ENCODE data around the gene CAPZB. TPM values are rescaled to one million over a fixed set of nuclear protein-coding genes. Genes with fewer than 3 reads are reported as not detected.
"Not testable (repeated sequence)": the region's sequence is repeated elsewhere in the genome, so short reads cannot be mapped to it uniquely, and the experiment has no call there.

CAPZB gene
- total RNA-seq, 1 donor from 2014 or later = 189 TPM

DNA sequence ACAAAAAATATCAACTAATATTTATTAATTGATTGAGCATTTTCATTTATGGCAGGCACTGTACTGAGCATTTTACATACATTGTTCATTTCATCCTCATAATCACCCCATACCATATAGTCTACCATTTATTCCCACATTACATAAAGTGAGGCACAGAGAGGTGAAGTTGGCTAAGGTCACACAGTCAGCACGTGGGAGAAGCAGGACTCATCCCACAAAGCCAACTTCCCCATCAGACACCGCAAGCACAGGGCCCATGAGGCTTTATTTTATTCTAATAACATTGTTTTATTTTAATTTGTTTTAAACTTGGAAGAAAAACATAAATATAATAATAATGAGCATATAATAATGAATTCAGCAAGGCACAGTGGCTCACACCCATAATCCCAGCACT is 43.1 kb upstream of the CAPZB start:
- no peak for DNase-seq (ENCODE audit: low spot score, unreplicated experiment)
- H3K9me3 Mint-ChIP-seq (ENCODE audit: low read depth) = peaks cover 3% of the 10 kb centered on the region
- TF ChIP-seq, protein P1, sequence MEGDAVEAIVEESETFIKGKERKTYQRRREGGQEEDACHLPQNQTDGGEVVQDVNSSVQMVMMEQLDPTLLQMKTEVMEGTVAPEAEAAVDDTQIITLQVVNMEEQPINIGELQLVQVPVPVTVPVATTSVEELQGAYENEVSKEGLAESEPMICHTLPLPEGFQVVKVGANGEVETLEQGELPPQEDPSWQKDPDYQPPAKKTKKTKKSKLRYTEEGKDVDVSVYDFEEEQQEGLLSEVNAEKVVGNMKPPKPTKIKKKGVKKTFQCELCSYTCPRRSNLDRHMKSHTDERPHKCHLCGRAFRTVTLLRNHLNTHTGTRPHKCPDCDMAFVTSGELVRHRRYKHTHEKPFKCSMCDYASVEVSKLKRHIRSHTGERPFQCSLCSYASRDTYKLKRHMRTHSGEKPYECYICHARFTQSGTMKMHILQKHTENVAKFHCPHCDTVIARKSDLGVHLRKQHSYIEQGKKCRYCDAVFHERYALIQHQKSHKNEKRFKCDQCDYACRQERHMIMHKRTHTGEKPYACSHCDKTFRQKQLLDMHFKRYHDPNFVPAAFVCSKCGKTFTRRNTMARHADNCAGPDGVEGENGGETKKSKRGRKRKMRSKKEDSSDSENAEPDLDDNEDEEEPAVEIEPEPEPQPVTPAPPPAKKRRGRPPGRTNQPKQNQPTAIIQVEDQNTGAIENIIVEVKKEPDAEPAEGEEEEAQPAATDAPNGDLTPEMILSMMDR (IDR thresholded peaks at IDR 0.05; ENCODE audit: unreplicated experiment) = no peak
- H3K4me3 Mint-ChIP-seq (ENCODE audit: low read depth) = no peak overlapping the region
- no peak overlapping the region for H3K27ac Mint-ChIP-seq
- no peaks in the 10 kb centered on the region for H3K4me1 Mint-ChIP-seq (ENCODE audit: low read depth)
- peaks cover 4% of the 10 kb centered on the region for H3K27me3 Mint-ChIP-seq
- no peaks in the 10 kb centered on the region for H3K36me3 Mint-ChIP-seq (ENCODE audit: insufficient read depth)

DNA sequence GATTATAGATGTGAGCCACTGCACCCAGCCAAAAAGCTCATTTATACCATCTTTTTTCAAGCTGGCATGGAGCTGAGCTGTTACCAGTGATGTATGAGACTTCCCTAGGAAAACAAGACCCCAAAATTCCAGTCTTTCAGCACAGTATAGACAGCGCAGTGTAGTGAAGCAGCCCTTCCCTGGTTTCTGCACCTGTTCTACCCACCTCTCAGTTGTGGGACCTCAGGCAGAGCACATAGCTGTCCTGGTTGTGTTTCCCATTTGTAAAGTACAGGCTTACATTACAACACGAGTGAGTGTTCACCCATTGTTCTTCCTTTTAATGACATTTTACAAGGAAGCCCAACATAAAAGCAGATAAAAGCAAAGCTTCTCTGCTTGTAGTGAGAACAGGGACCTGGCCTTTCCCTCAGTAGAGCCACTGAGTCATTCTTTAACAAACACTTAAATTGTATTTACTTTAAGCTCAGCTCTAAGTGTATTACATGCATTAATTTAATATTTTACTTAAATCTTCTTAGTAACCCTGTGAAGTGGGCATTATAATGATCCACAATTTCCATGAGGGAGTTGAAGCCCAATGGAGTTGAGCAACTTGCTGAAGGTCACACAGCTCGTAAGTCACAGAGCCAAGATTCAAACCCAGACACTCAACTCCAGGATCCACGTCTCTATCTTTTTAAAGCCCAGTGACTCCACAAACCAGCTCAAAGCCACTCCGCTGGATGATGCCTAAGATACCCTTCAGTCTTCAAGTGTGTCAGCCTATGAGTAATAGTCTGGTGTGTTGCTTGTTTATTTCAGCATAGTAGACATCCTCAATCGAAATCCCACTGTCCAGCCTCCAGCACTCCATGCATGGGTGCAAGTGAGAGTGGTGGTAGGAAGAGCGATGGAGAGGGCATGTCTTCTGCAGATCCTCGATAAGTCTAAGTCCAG is 40.5 kb upstream of the CAPZB start:
- Mint-ChIP-seq H3K4me3 (ENCODE audit: low read depth) (no peak overlapping the region), H3K9me3 (ENCODE audit: low read depth) (peaks cover 6% of the 10 kb centered on the region), H3K27ac (no peak overlapping the region), H3K27me3 (peaks cover 4% of the 10 kb centered on the region), H3K4me1 (ENCODE audit: low read depth) (no peaks in the 10 kb centered on the region), H3K36me3 (ENCODE audit: insufficient read depth) (no peaks in the 10 kb centered on the region)
- TF ChIP-seq, protein P1 (IDR thresholded peaks at IDR 0.05; ENCODE audit: unreplicated experiment) = no peak
- DNase-seq (ENCODE audit: low spot score, unreplicated experiment) = no peak

DNA sequence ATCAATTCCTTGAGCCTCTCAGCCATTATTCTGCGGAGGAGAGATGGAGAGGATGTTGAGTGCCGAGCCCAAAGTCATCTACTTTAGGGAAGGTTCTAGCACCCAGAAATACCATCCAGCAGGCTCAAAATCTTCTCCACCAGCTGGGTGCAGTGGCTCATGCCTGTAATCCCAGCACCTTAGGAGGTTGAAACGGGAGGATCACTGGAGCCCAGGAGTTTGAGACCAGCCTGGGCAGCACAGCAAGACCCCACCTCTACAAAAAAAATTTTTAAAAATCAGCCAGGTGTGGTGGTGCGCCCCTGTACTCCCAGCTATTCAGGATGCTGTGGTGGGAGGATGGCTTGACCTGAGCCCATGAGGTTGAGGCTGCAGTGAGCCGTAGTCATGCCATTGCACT is 39.5 kb upstream of the CAPZB start:
- Mint-ChIP-seq H3K4me1 (ENCODE audit: low read depth) (no peaks in the 10 kb centered on the region), H3K27ac (no peak overlapping the region), H3K36me3 (ENCODE audit: insufficient read depth) (no peaks in the 10 kb centered on the region), H3K27me3 (peaks cover 2% of the 10 kb centered on the region), H3K9me3 (ENCODE audit: low read depth) (peaks cover 6% of the 10 kb centered on the region), H3K4me3 (ENCODE audit: low read depth) (no peak overlapping the region)
- no peak for DNase-seq (ENCODE audit: low spot score, unreplicated experiment)
- TF ChIP-seq, protein P1 (IDR thresholded peaks at IDR 0.05; ENCODE audit: unreplicated experiment) = no peak

DNA sequence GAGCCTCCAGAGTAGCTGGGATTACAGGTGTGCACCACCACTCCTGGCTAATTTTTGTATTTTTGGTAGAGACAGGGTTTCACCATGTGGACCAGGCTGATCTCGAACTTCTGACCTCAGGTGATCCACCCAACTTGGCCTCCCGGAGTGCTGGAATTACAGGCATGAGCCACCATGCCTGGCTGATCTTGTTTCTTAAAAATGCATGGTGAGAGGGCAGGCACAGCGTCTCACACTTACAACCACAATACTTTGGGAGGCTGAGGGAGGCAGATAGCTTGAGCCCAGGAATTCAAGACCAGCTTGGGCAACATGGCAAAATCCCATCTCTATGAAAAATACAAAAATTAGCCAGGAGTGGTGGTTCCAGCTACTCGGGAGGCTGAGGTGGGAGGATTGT is 37.2 kb upstream of the CAPZB start:
- H3K36me3 Mint-ChIP-seq (ENCODE audit: insufficient read depth); H3K4me3 Mint-ChIP-seq (ENCODE audit: low read depth); H3K4me1 Mint-ChIP-seq (ENCODE audit: low read depth); H3K9me3 Mint-ChIP-seq (ENCODE audit: low read depth); DNase-seq (ENCODE audit: low spot score, unreplicated experiment); H3K27me3 Mint-ChIP-seq; H3K27ac Mint-ChIP-seq: not testable (repeated sequence)

DNA sequence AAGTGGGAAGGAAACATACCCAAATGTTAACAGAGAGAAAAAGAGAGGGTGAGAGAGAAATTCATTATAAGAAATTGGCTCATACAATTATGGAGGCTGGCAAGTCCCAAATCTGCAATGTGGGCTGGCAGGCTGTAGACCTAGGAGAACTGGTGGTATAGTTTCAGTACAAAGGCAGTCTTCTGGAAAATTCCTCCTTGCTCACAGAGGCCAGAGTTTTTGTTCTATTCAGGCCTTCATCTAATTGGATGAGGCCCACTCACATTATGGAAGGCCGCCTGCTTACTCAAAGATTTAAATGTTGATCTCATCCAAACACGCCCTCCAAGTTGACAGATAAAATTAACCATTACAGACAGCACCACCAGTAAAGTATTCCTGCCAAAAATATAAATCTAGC is 36.1 kb upstream of the CAPZB start:
- Mint-ChIP-seq H3K9me3 (ENCODE audit: low read depth) (peaks cover 10% of the 10 kb centered on the region), H3K4me3 (ENCODE audit: low read depth) (no peak overlapping the region), H3K27me3 (peaks cover 6% of the 10 kb centered on the region), H3K36me3 (ENCODE audit: insufficient read depth) (no peaks in the 10 kb centered on the region), H3K4me1 (ENCODE audit: low read depth) (no peaks in the 10 kb centered on the region), H3K27ac (no peak overlapping the region)
- TF ChIP-seq, protein P1 (IDR thresholded peaks at IDR 0.05; ENCODE audit: unreplicated experiment) = no peak
- no peak for DNase-seq (ENCODE audit: low spot score, unreplicated experiment)

DNA sequence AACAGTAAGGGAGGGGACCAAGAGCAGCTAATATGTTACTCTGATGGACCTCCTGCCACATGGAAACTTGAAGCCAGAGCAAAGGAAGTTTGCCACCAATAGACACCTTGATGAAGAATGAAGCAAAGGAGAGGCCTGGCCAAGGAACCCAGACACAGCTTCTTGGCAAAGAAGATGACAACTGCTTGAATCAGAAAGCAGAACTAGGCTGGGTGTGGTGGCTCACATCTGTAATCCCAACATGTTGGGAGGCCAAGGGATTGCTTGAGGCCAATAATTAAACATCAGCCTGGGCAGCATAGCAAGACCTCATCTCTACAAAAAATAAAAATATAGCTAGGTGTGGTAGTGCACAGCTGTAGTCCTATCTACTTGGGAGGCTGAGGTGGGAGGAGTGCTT is 31.7 kb upstream of the CAPZB start:
- H3K4me3 Mint-ChIP-seq (ENCODE audit: low read depth) = no peak overlapping the region
- H3K9me3 Mint-ChIP-seq (ENCODE audit: low read depth) = peaks cover 10% of the 10 kb centered on the region
- DNase-seq (ENCODE audit: low spot score, unreplicated experiment) = no peak
- peaks cover 10% of the 10 kb centered on the region for H3K27me3 Mint-ChIP-seq
- H3K27ac Mint-ChIP-seq = no peak overlapping the region
- H3K4me1 Mint-ChIP-seq (ENCODE audit: low read depth) = no peaks in the 10 kb centered on the region
- TF ChIP-seq, protein P1 (IDR thresholded peaks at IDR 0.05; ENCODE audit: unreplicated experiment) = no peak
- H3K36me3 Mint-ChIP-seq (ENCODE audit: insufficient read depth) = no peaks in the 10 kb centered on the region

Data from progenitor cell of endocrine pancreas (in vitro differentiated cells).